GM21825 (cell line): ENCODE measurements around the gene SRC.
A peak's percentile ranks its signal among the peaks of the same experiment; 100 is the strongest.

Experiments
- ATAC-seq: cut with Tn5 transposase; IDR thresholded peaks from one replicate; pipeline ENCODE4 v1.9.1; 2021; ENCODE audit warnings: mild to moderate bottlenecking, moderate library complexity; ENCODE audit not compliant: unreplicated experiment

SRC gene

GRCh38 chr20:37379967-37380828, 34.3 kb downstream of the SRC start:
- ATAC-seq, result no peak

- ATAC-seq, result no peak
These were observed 35.1 kb downstream of the SRC start for GRCh38 chr20:37380864-37381579.

GRCh38 chr20:37381621-37382471, 35.9 kb downstream of the SRC start:
- ATAC-seq, result no peak

- ATAC-seq, result no peak
These were observed 36.7 kb downstream of the SRC start for GRCh38 chr20:37382482-37383120.

GRCh38 chr20:37383229-37383989, 37.5 kb downstream of the SRC start:
- ATAC-seq, result no peak

- peak; percentile 46 for ATAC-seq
These were observed 38.8 kb downstream of the SRC start for GRCh38 chr20:37384683-37385174.

- no peak for ATAC-seq
These were observed 39.2 kb downstream of the SRC start for GRCh38 chr20:37385176-37385575.

- no peak for ATAC-seq
These were observed 39.9 kb downstream of the SRC start for GRCh38 chr20:37385659-37386504.

GRCh38 chr20:37386505-37387251, 40.7 kb downstream of the SRC start:
- ATAC-seq, result no peak

- no peak for ATAC-seq
These were observed 41.8 kb downstream of the SRC start for GRCh38 chr20:37387519-37388269.

- ATAC-seq, result no peak
These were observed 42.9 kb downstream of the SRC start for GRCh38 chr20:37388831-37389230.

GRCh38 chr20:37389241-37389747, 43.4 kb downstream of the SRC start:
- ATAC-seq, result no peak

- ATAC-seq, result no peak
These were observed 43.9 kb downstream of the SRC start for GRCh38 chr20:37389844-37390275.

- ATAC-seq, result no peak
These were observed 44.6 kb downstream of the SRC start for GRCh38 chr20:37390503-37390890.

GRCh38 chr20:37390891-37391525, 45.1 kb downstream of the SRC start:
- no peak for ATAC-seq

- no peak for ATAC-seq
These were observed 46.7 kb downstream of the SRC start for GRCh38 chr20:37392441-37393195.
